GM12875 (cell line): ENCODE data around the gene ZC2HC1B.

Experiments used
- H3K4me3 ChIP-seq: one replicate; pipeline ENCODE4 v1.5.1; 2011; ENCODE audit warnings: low read depth, low read length, control low read depth
- TF ChIP-seq, protein P1 (sequence below): IDR thresholded peaks from 2 replicates; pipeline ENCODE4 v1.5.1; 2011; ENCODE audit warnings: low read depth, mild to moderate bottlenecking, control low read depth, inconsistent platforms, low read length, moderate library complexity, borderline replicate concordance; ENCODE audit not compliant: insufficient read depth

Gene ZC2HC1B

DNA sequence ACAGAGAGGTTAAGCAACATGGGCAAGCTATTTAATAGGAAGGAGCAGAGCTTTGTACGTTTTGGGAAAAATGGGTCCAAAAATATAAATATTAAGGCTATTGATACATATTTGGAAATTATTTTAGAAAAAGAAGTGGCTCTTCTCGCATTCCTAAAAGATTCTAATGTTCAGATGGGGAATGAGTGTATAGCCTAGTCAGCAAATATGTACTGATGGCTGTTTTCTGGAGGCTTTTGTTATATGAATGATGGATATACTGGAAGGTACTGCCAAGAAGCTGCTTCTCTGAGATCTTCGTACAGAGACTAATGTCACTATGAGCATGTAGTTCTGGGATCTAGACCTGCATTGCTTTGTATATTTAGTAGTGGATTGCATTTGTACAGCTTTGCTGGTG, 72.1 kb downstream of the ZC2HC1B start:
- H3K4me3 ChIP-seq: no peak overlapping the region
- TF ChIP-seq, protein P1, sequence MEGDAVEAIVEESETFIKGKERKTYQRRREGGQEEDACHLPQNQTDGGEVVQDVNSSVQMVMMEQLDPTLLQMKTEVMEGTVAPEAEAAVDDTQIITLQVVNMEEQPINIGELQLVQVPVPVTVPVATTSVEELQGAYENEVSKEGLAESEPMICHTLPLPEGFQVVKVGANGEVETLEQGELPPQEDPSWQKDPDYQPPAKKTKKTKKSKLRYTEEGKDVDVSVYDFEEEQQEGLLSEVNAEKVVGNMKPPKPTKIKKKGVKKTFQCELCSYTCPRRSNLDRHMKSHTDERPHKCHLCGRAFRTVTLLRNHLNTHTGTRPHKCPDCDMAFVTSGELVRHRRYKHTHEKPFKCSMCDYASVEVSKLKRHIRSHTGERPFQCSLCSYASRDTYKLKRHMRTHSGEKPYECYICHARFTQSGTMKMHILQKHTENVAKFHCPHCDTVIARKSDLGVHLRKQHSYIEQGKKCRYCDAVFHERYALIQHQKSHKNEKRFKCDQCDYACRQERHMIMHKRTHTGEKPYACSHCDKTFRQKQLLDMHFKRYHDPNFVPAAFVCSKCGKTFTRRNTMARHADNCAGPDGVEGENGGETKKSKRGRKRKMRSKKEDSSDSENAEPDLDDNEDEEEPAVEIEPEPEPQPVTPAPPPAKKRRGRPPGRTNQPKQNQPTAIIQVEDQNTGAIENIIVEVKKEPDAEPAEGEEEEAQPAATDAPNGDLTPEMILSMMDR: no peak

DNA sequence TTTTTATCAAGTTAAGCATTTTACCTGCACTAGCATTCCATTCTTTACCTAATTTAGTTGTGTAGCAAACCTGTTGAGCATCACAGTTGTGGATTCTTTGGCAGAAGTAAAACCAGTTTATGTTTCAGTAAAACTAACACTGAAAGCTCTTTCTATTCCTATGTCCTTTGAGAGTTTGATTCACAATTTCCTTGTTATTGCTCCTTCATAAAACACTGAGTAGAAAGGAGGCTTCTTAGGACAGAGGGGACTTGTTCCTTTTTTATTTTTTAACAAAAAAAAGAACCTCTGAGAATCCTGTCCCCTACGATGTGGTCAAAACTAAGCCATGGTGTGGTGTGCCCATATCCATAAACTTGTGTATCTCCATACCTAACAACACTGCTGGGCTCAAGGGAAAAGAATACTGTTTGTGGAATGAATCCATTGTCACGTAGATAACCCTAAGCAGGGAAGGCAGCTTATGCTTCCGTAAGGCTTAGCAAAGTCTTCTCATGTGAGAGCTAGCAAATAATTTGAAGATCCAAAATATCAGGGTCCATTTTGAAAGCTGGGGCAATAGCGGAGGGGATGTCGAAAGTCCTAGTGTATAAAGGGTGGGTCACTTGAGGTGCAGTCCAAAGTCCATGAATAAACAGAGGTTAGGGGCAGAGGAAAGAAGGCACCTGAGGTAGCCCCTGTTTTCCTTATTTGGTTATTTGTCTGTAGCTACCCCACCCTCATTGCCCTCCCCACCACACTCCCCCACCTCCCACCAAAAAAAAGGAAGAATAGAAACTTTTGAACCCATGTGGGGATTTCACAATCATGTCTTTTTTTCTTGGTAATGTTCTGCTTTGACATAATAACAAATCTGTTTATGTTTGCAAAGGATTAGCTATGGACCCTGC, 72.7 kb downstream of the ZC2HC1B start:
- TF ChIP-seq, protein P1: no peak
- no peak overlapping the region for H3K4me3 ChIP-seq

DNA sequence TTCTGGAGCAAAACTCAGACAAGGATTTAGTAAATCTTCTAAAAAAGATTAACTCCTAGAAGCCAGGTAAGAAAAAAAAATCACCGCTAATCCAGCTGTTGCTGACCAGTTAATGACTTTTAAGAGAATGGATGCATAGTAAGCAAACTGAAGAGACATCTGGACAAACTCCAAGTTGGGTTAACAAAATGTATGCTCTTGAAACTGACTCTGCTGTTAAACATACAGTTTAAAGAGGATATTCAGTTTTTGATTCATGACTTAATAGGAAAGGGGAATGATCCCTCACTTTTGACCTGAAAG, 73.3 kb downstream of the ZC2HC1B start:
- TF ChIP-seq, protein P1: no peak
- no peak overlapping the region for H3K4me3 ChIP-seq

DNA sequence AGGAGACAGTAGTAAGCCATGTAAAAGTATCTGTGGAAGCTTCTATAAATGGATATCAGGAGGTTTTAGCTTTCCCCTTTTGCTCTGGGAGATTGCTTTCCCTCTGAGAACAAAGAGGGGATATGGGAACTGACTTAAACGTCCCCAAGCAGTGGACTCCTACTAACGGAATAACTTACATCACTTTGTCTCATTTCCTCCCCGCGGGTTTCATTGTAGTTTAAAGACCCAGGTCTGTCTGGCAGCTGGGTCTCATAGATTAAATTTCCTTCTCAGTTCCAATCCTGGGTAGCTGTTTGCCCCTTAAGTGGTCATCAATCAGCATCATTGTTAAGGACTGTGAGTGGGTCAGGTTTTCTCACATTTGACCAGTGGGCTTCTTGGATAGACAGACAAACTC, 75.1 kb downstream of the ZC2HC1B start:
- TF ChIP-seq, protein P1: no peak
- H3K4me3 ChIP-seq: no peak overlapping the region

DNA sequence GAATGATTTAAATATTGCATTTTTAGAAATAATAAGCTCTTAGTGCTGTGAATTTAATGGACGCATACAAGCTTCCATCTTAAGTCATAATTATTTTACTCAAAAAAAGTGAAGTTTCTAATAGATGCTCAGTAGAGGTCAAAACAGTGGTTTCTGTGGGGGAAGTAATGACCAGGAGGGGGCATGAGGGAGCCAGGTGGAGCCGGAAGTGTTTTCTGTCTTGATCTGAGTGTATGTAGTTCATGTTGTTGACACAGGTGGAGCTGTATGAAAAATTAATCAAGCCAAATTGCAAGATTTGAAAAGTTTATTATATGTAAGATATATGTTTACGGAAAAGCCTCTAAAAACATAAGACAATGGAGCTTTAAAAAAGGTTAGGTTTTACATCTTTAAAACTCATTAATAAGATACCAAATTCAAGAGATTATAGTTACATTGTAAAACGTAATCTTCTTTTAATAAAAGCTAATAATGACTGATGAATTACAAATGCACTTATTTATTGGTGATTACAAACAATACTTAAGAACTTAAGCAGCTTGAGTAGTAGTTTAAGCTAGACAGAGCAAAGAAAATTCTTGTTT, 75.8 kb downstream of the ZC2HC1B start:
- H3K4me3 ChIP-seq: no peak overlapping the region
- TF ChIP-seq, protein P1: peak; percentile 75

DNA sequence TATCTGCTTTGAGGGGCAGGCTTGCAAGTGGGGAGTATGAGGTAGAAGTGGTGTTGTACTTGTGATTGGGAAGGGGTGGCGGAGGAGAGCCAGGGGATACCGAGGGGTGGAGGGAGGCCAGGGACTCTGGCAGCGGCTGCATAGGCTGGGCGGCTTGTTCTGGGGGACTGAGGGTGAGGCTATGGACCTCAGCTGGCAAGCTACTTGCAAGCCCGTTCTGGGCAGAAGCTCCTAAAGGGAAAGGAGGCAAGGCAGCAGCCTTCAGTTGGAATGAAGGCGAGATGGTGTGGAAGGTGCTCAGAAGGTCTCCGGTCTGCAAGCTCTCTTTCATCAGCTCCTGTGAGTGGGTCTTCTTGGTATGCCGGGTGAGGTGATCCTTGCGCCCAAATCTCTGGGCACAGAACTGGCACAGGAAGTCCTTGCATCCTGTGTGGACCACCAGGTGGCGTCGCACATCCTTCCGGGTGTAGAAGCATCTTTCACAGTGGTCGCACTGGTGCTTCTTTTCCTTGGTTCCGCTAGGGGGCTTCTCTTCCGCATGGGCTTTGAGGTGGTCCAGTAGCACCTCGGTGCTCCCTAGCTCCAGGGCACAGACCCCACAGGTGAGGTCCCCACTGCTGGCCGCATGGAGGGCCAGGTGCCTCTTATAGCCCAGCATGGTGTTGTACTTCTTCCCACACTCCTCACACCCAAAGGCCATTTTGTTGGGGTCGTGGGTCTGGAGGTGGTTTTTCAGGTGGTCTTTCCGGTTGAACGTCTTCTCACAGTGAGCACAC, 77.8 kb downstream of the ZC2HC1B start:
- H3K4me3 ChIP-seq: no peak overlapping the region
- TF ChIP-seq, protein P1: peak; percentile 80

DNA sequence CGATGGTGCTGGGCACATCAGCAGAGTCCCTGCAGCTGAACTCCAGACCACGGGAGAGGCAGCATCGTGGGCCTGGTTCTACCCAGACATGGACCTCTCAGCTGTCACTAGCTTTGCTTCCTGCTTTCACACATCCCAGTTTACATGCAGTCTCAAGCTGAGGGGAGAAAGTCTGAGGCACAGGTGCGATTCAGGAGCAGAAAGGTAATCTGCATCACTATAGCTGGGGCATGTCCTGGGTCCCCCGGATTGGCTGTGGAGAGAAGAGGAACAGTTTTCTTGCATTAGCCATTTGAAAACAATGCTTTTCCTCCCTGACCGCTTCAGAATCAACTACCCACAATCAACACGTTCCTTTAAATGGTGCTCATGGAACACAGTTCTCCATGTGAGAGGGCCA, 83.9 kb downstream of the ZC2HC1B start:
- TF ChIP-seq, protein P1: no peak
- no peak overlapping the region for H3K4me3 ChIP-seq
